Neural crest cell (in vitro differentiated cells): Measurements from ENCODE around the gene RNF220. TPM values are rescaled to one million over a fixed set of nuclear protein-coding genes. Genes with fewer than 3 reads are reported as not detected.

Source experiments
- DNase-seq: peaks from one replicate; pipeline ENCODE4 v3.0.0; 2021; ENCODE audit warnings: low read depth, mixed read lengths, low spot score
- H3K27ac Mint-ChIP-seq: one replicate; pipeline ENCODE4 v1.8.0; 2021; ENCODE audit warnings: mild to moderate bottlenecking, mixed read lengths; ENCODE audit not compliant: unreplicated experiment
- H3K27me3 Mint-ChIP-seq: 2 replicates; pipeline ENCODE4 v1.8.0; 2021; ENCODE audit warnings: low read depth, mild to moderate bottlenecking, mixed read lengths
- H3K36me3 Mint-ChIP-seq: 2 replicates; pipeline ENCODE4 v1.8.0; 2021; ENCODE audit warnings: low read depth, mild to moderate bottlenecking, mixed read lengths
- H3K4me1 Mint-ChIP-seq: 2 replicates; pipeline ENCODE4 v1.8.0; 2021; ENCODE audit warnings: mixed read lengths
- H3K4me3 Mint-ChIP-seq: one replicate; pipeline ENCODE4 v1.8.0; 2021; ENCODE audit warnings: mild to moderate bottlenecking, mixed read lengths
- H3K9me3 Mint-ChIP-seq: 2 replicates; pipeline ENCODE4 v1.8.0; 2021; ENCODE audit warnings: mixed read lengths
- total RNA-seq: library from RNA; stranded (reverse); gene quantifications from 2 replicates; pipeline ENCODE4 v1.2.1, GENCODE V29; 2021
- TF ChIP-seq, protein P1 (sequence below): fragments of 200-600 bp; sonication (generic); conservative IDR thresholded peaks from 2 replicates; pipeline ENCODE4 v1.5.0; 2021; ENCODE audit warnings: antibody characterized with exemption, mild to moderate bottlenecking

The RNF220 gene
- total RNA-seq, 1 donor from 2014 or later = 96.7 TPM

DNA sequence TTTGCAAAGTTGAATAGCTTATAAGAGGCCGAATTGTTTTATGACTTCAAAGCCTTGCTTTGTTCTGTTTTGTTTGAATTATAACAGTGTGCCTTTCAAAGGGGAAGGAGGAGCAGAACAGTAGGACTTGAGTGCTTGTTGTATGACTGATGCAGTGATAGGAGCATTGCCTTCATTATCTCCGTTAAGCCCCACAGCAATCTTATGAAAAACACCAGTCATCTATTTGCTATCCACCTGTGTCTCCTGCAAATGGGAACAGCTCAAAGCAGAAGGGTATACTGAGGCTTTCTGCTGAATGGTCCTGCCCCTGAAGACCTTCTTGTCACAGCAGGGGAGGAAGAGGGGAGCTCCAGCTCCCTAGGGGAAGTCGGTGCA is 127.5 kb downstream of the RNF220 start:
- Mint-ChIP-seq H3K27me3 (peaks cover 28% of the 10 kb centered on the region), H3K36me3 (no peaks in the 10 kb centered on the region), H3K27ac (no peak overlapping the region), H3K4me1 (peaks cover 27% of the 10 kb centered on the region), H3K4me3 (no peak overlapping the region), H3K9me3 (no peaks in the 10 kb centered on the region)
- DNase-seq = no peak
- TF ChIP-seq, protein P1, sequence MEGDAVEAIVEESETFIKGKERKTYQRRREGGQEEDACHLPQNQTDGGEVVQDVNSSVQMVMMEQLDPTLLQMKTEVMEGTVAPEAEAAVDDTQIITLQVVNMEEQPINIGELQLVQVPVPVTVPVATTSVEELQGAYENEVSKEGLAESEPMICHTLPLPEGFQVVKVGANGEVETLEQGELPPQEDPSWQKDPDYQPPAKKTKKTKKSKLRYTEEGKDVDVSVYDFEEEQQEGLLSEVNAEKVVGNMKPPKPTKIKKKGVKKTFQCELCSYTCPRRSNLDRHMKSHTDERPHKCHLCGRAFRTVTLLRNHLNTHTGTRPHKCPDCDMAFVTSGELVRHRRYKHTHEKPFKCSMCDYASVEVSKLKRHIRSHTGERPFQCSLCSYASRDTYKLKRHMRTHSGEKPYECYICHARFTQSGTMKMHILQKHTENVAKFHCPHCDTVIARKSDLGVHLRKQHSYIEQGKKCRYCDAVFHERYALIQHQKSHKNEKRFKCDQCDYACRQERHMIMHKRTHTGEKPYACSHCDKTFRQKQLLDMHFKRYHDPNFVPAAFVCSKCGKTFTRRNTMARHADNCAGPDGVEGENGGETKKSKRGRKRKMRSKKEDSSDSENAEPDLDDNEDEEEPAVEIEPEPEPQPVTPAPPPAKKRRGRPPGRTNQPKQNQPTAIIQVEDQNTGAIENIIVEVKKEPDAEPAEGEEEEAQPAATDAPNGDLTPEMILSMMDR = no peak

DNA sequence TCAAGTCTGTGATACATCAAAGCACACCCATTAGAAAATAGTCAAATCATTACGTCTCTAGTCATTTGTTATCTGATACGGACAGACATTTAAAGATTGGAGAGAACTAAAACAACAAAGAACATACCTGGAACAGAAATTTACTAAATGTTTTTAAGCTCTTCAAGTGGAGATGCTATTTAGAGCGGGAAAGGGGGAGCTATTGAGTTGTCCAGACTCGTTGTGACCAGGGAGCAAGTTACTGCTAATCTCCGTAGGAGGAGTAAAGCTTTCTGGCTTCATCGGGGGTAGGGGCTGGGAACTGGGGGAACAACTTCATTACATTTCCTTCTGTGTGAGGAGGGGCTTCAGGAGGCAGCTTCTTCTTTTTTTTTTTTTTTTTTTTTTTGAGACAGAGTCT is 129.7 kb downstream of the RNF220 start:
- Mint-ChIP-seq H3K27ac (no peak overlapping the region), H3K4me3 (no peak overlapping the region), H3K27me3 (peaks cover 44% of the 10 kb centered on the region), H3K9me3 (no peaks in the 10 kb centered on the region), H3K4me1 (peaks cover 39% of the 10 kb centered on the region), H3K36me3 (no peaks in the 10 kb centered on the region)
- TF ChIP-seq, protein P1 = no peak
- DNase-seq = no peak

DNA sequence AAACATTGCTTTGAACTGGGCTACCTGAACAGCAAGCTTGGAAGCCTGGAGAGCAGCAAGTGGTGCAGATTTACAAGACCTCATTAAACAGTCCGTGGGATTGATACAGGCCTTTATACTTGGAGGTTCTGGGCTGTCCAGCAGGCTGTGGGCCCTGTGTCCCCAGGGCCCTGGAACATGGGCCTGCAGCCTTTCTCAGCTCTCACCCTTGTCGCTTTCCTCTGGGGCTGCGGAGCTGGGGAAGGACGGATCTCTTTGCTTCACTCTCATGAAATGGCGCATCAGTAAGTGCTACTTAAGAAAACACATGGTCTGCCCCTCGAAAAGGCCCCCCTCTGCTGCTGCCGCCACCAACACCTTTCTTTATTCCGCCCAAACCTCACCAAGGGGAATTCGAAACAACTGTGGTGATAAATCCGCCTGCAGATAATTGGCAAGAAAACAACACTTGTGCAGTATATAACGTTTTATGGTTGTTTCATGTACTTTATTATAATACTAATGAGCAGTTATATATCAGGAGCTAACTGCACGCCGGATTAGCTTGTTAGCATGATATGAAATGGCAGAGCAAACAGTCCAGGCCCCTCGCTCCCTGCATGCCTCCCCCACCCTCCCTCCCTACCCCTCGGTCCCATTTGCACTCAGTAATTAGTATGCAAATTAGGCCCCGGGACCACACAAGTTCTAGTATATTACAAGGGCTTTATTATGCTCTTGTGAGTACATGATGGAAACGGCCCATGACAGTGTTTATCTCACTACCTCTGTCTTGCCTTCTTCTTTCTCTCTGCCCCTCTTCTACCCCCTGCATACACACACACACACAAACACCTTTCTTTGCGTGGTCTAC is 131.5 kb downstream of the RNF220 start:
- H3K4me3 Mint-ChIP-seq = no peak overlapping the region
- no peak overlapping the region for H3K27ac Mint-ChIP-seq
- DNase-seq = no peak
- H3K9me3 Mint-ChIP-seq = no peaks in the 10 kb centered on the region
- H3K36me3 Mint-ChIP-seq = no peaks in the 10 kb centered on the region
- TF ChIP-seq, protein P1 = no peak
- H3K4me1 Mint-ChIP-seq = peaks cover 52% of the 10 kb centered on the region
- H3K27me3 Mint-ChIP-seq = peaks cover 55% of the 10 kb centered on the region

DNA sequence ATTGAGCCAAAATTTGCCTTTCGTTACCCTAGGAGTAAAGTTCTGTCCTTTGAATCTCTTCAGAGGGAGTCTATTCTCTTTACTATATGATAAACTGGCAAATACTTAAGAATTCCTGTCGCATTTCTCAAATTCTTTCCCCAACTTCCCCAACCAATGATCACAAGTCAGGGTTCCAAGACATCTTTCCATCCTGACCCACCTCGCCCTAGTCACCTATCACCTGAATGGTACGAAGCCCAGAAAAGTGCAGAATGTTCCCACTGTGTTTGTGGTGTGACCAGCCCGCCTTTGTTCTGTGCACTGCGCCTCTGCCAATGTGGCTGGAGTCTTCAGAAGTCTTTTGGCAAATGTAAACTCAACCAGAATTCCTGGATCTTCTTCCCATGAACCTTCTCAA is 132.5 kb downstream of the RNF220 start:
- Mint-ChIP-seq H3K4me1 (peaks cover 51% of the 10 kb centered on the region), H3K9me3 (no peaks in the 10 kb centered on the region), H3K4me3 (no peak overlapping the region)

DNA sequence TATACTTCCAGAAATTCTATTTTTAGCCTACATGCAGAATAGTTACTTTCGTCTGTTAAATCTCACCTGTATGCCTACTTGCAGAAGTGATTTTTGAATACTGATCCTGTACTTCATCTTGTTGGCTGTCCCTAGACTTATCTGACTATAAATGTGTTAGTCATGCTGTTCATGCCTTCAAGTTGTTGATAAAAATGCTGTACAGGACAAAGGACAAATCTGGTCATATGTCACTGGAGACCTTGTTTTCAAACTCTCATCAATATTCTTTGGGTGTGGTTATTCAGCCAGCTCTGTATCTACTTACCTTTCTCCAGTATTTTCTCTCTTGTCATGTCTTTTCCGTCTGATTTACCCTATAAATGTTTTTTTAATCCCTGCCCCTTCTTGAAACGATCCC is 132.9 kb downstream of the RNF220 start:
- Mint-ChIP-seq H3K9me3 (no peaks in the 10 kb centered on the region), H3K4me1 (peaks cover 47% of the 10 kb centered on the region), H3K27me3 (peaks cover 50% of the 10 kb centered on the region), H3K36me3 (no peaks in the 10 kb centered on the region), H3K4me3 (no peak overlapping the region), H3K27ac (no peak overlapping the region)
- no peak for DNase-seq
- TF ChIP-seq, protein P1 = no peak

More for the DNA sequence above, 132.5 kb downstream of the RNF220 start:
- peaks cover 54% of the 10 kb centered on the region for H3K27me3 Mint-ChIP-seq
- H3K27ac Mint-ChIP-seq = no peak overlapping the region
- TF ChIP-seq, protein P1 = no peak
- H3K36me3 Mint-ChIP-seq = no peaks in the 10 kb centered on the region
- no peak for DNase-seq
